GM23338 (cell line): Measurements from ENCODE around the gene GFRA1. TPM values are rescaled to one million over a fixed set of nuclear protein-coding genes. Genes with fewer than 3 reads are reported as not detected.

ENCODE experiments used
- ATAC-seq: fragments of 200-7000 bp; cut with Tn5 transposase; 3 replicates; pipeline ENCODE4 v1.9.1; 2020
- DNase-seq: peaks from one replicate; pipeline ENCODE4 v3.0.0-alpha.2; 2015; ENCODE audit warnings: low spot score
- H2AFZ ChIP-seq: fragments of 200-600 bp; sonication (generic); 2 replicates; pipeline ENCODE4 v1.8.0; 2016; ENCODE audit warnings: antibody characterized with exemption, mild to moderate bottlenecking, moderate library complexity
- H3F3A ChIP-seq: fragments of 200-600 bp; sonication (generic); replicated peaks from 2 replicates; pipeline ENCODE4 v1.8.0; 2017; ENCODE audit warnings: antibody characterized with exemption, mixed run types, low read depth
- H3K27ac ChIP-seq: fragments of 200-600 bp; sonication (generic); 2 replicates; pipeline ENCODE4 v1.6.1; 2016; ENCODE audit warnings: low read depth
- H3K27me3 ChIP-seq: fragments of 200-600 bp; sonication (generic); 2 replicates; pipeline ENCODE4 v1.8.0; 2016; ENCODE audit warnings: mild to moderate bottlenecking, mixed run types, moderate library complexity; ENCODE audit not compliant: insufficient read depth
- H3K36me3 ChIP-seq: fragments of 200-600 bp; sonication (generic); 2 replicates; pipeline ENCODE4 v1.8.0; 2016; ENCODE audit warnings: mild to moderate bottlenecking; ENCODE audit not compliant: insufficient read depth
- H3K4me1 ChIP-seq: fragments of 200-600 bp; sonication (generic); 2 replicates; pipeline ENCODE4 v1.8.0; 2016; ENCODE audit warnings: mild to moderate bottlenecking, moderate library complexity; ENCODE audit not compliant: insufficient read depth
- H3K4me2 ChIP-seq: fragments of 200-600 bp; sonication (generic); 2 replicates; pipeline ENCODE4 v1.7.1; 2017; ENCODE audit warnings: mixed run types
- H3K4me3 ChIP-seq: fragments of 200-600 bp; sonication (generic); 2 replicates; pipeline ENCODE4 v1.6.1; 2016; ENCODE audit warnings: mixed run types
- H3K79me2 ChIP-seq: fragments of 200-600 bp; sonication (generic); replicated peaks from 2 replicates; pipeline ENCODE4 v1.8.0; 2017; ENCODE audit warnings: mild to moderate bottlenecking; ENCODE audit not compliant: insufficient read depth
- H3K9me2 ChIP-seq: fragments of 200-600 bp; sonication (generic); 2 replicates; pipeline ENCODE4 v1.8.0; 2017; ENCODE audit not compliant: insufficient read depth
- H4K20me1 ChIP-seq: fragments of 200-600 bp; sonication (generic); replicated peaks from 2 replicates; pipeline ENCODE4 v1.8.0; 2017; ENCODE audit warnings: mild to moderate bottlenecking; ENCODE audit not compliant: insufficient read depth
- H3K27ac Mint-ChIP-seq: 2 replicates; pipeline ENCODE4 v1.8.0; 2020; ENCODE audit warnings: inconsistent platforms, mild to moderate bottlenecking, moderate library complexity, mixed read lengths
- H3K27me3 Mint-ChIP-seq: 3 replicates; pipeline ENCODE4 v1.8.0; 2022; ENCODE audit warnings: low read depth, mild to moderate bottlenecking, moderate library complexity, mixed read lengths, inconsistent platforms; ENCODE audit not compliant: insufficient read depth, poor library complexity
- H3K36me3 Mint-ChIP-seq: 3 replicates; pipeline ENCODE4 v1.8.0; 2021; ENCODE audit warnings: low read depth, mild to moderate bottlenecking, inconsistent platforms, moderate library complexity, mixed read lengths
- H3K4me1 Mint-ChIP-seq: 3 replicates; pipeline ENCODE4 v1.8.0; 2020; ENCODE audit warnings: mild to moderate bottlenecking, inconsistent platforms, mixed read lengths
- H3K4me3 Mint-ChIP-seq: 3 replicates; pipeline ENCODE4 v1.8.0; 2021; ENCODE audit warnings: moderate library complexity, mild to moderate bottlenecking, inconsistent platforms, mixed read lengths
- H3K9me3 Mint-ChIP-seq: 3 replicates; pipeline ENCODE4 v1.8.0; 2020; ENCODE audit warnings: moderate library complexity, mild to moderate bottlenecking, inconsistent platforms, mixed read lengths
- EZH2phosphoT487 ChIP-seq: fragments of 200-600 bp; sonication (generic); IDR thresholded peaks from one replicate; pipeline ENCODE4 v1.8.1; 2018; ENCODE audit warnings: antibody characterized with exemption; ENCODE audit not compliant: unreplicated experiment
- JUNB ChIP-seq: IDR thresholded peaks from one replicate; pipeline ENCODE4 v1.6.1; 2016; ENCODE audit warnings: antibody characterized with exemption; ENCODE audit not compliant: unreplicated experiment
- NANOG ChIP-seq: IDR thresholded peaks from 2 replicates; pipeline ENCODE4 v1.6.1; 2016; ENCODE audit warnings: antibody characterized with exemption, borderline replicate concordance
- POLR2AphosphoS5 ChIP-seq: IDR thresholded peaks from 2 replicates; pipeline ENCODE4 v1.6.1; 2016; ENCODE audit warnings: antibody characterized with exemption, low read depth
- ZNF114 ChIP-seq: fragments of 250-450 bp; sonication (Bioruptor Pico); IDR thresholded peaks from 2 replicates; pipeline ENCODE4 v1.5.0; 2020; ENCODE audit warnings: mild to moderate bottlenecking, moderate library complexity
- ZNF331 ChIP-seq: fragments of 250-450 bp; sonication (Bioruptor Pico); IDR thresholded peaks from 2 replicates; pipeline ENCODE4 v1.5.0; 2020; ENCODE audit warnings: low read depth, mild to moderate bottlenecking, moderate library complexity
- polyA plus RNA-seq: library from polyadenylated mRNA; unstranded; fragments of >200 nt; fragmentation: Nextera tagmentation; extraction: Ambion mirVana; gene quantifications from 2 replicates; pipeline ENCODE4 v1.2.1, GENCODE V29; 2016
- total RNA-seq: library from RNA; depleted of rRNA; stranded (reverse); fragments of >200 nt; shearing (Covaris generic); gene quantifications from 2 replicates; pipeline ENCODE4 v1.2.3, GENCODE V29; 2014
- TF ChIP-seq, protein P1 (sequence below): IDR thresholded peaks from 2 replicates; pipeline ENCODE4 v1.6.1; 2016; ENCODE audit warnings: antibody characterized with exemption
- TF ChIP-seq, protein P2 (sequence below): IDR thresholded peaks from one replicate; pipeline ENCODE4 v1.6.1; 2018; ENCODE audit warnings: antibody characterized with exemption; ENCODE audit not compliant: unreplicated experiment
- TF ChIP-seq, protein P3 (sequence below): fragments of 250-450 bp; sonication (Bioruptor Pico); IDR thresholded peaks from 2 replicates; pipeline ENCODE4 v1.5.0; 2020; ENCODE audit warnings: mild to moderate bottlenecking, moderate library complexity
- TF ChIP-seq, protein P4 (sequence below), 2 experiments: fragments of 200-600 bp in 1 of 2; sonication (generic) in 1 of 2; conservative IDR thresholded peaks; 2 replicates each; pipeline versions ENCODE4 v1.5.1 to v1.6.1; 2016 to 2017; ENCODE audit warnings: antibody characterized with exemption in 2 of 2, low read depth in 2 of 2, mild to moderate bottlenecking in 2 of 2, moderate library complexity in 1 of 2

Gene GFRA1
- total and polyA plus RNA-seq, 2 experiments from 2014 or later: 1.4 to 2.8 TPM

DNA sequence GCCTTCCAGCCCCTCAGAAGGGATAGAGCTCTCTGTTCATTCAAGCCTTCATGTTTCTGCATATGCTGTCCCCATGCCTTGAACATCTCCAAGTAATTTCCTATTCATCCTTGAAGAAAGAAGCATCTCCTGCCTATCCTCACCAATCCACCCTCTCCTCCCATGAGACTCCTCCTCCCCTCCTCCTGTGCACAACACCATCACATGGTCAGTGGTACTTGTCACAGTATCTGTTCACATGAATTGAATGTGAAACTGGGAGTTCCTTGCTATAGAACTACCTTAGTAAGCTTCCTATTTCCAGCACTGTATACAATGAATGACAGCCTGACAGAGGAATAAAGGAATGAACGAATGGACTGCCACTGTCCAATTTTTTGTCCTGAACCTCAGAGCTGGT lies 115.5 kb downstream of the GFRA1 start:
- Histone ChIP-seq H3K27ac (no peak overlapping the region), H3K4me2 (no peak overlapping the region), H3K4me3 (no peak overlapping the region), H4K20me1 (no peaks in the 10 kb centered on the region), H2AFZ (no peak overlapping the region), H3K9me2 (peaks cover 9% of the 10 kb centered on the region; the same call in 1 of the 2 replicates), H3K79me2 (no peaks in the 10 kb centered on the region), H3K27me3 (no peaks in the 10 kb centered on the region), H3F3A (no peaks in the 10 kb centered on the region), H3K4me1 (no peaks in the 10 kb centered on the region), H3K36me3 (peaks cover 2% of the 10 kb centered on the region; the same call in 1 of the 2 replicates)
- no peaks in the 10 kb centered on the region for H3K36me3 Mint-ChIP-seq
- no peaks in the 10 kb centered on the region; the same call in 2 of the 3 replicates for H3K4me1 Mint-ChIP-seq
- TF ChIP-seq ZNF114 (CRISPR knock-in tag) (no peak), EZH2phosphoT487 (no peak)
- H3K27me3 Mint-ChIP-seq: no peaks in the 10 kb centered on the region
- H3K4me3 Mint-ChIP-seq: no peak overlapping the region
- H3K9me3 Mint-ChIP-seq: peaks cover 5% of the 10 kb centered on the region; the same call in 2 of the 3 replicates
- ATAC-seq (no peak), DNase-seq (no peak)
- H3K27ac Mint-ChIP-seq: no peak overlapping the region

DNA sequence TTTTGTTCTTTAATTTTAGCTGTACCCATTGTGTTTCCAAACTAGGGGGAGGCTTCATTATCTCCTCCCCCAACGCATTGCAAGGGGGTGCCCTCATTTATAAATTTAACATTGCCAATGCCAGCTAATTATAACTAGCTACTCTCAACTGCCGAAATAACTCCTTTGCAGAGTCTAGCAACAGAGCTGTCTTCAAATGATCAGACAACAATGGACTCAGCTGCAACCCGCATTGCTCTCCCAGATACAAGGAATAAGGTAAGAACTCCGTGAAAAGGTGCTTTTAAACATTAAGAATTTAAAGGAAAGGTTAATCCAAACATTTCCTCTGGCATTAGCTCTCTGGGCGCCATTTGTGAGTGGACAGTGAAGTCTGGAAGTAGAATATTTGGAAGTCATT lies 116.2 kb downstream of the GFRA1 start:
- no peak for ATAC-seq
- H3K27ac Mint-ChIP-seq: no peak overlapping the region
- no peaks in the 10 kb centered on the region for H3K79me2 ChIP-seq
- TF ChIP-seq, protein P1, sequence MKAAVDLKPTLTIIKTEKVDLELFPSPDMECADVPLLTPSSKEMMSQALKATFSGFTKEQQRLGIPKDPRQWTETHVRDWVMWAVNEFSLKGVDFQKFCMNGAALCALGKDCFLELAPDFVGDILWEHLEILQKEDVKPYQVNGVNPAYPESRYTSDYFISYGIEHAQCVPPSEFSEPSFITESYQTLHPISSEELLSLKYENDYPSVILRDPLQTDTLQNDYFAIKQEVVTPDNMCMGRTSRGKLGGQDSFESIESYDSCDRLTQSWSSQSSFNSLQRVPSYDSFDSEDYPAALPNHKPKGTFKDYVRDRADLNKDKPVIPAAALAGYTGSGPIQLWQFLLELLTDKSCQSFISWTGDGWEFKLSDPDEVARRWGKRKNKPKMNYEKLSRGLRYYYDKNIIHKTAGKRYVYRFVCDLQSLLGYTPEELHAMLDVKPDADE: no peak
- TF ChIP-seq, protein P2, sequence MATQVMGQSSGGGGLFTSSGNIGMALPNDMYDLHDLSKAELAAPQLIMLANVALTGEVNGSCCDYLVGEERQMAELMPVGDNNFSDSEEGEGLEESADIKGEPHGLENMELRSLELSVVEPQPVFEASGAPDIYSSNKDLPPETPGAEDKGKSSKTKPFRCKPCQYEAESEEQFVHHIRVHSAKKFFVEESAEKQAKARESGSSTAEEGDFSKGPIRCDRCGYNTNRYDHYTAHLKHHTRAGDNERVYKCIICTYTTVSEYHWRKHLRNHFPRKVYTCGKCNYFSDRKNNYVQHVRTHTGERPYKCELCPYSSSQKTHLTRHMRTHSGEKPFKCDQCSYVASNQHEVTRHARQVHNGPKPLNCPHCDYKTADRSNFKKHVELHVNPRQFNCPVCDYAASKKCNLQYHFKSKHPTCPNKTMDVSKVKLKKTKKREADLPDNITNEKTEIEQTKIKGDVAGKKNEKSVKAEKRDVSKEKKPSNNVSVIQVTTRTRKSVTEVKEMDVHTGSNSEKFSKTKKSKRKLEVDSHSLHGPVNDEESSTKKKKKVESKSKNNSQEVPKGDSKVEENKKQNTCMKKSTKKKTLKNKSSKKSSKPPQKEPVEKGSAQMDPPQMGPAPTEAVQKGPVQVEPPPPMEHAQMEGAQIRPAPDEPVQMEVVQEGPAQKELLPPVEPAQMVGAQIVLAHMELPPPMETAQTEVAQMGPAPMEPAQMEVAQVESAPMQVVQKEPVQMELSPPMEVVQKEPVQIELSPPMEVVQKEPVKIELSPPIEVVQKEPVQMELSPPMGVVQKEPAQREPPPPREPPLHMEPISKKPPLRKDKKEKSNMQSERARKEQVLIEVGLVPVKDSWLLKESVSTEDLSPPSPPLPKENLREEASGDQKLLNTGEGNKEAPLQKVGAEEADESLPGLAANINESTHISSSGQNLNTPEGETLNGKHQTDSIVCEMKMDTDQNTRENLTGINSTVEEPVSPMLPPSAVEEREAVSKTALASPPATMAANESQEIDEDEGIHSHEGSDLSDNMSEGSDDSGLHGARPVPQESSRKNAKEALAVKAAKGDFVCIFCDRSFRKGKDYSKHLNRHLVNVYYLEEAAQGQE: no peak
- TF ChIP-seq, protein P3, sequence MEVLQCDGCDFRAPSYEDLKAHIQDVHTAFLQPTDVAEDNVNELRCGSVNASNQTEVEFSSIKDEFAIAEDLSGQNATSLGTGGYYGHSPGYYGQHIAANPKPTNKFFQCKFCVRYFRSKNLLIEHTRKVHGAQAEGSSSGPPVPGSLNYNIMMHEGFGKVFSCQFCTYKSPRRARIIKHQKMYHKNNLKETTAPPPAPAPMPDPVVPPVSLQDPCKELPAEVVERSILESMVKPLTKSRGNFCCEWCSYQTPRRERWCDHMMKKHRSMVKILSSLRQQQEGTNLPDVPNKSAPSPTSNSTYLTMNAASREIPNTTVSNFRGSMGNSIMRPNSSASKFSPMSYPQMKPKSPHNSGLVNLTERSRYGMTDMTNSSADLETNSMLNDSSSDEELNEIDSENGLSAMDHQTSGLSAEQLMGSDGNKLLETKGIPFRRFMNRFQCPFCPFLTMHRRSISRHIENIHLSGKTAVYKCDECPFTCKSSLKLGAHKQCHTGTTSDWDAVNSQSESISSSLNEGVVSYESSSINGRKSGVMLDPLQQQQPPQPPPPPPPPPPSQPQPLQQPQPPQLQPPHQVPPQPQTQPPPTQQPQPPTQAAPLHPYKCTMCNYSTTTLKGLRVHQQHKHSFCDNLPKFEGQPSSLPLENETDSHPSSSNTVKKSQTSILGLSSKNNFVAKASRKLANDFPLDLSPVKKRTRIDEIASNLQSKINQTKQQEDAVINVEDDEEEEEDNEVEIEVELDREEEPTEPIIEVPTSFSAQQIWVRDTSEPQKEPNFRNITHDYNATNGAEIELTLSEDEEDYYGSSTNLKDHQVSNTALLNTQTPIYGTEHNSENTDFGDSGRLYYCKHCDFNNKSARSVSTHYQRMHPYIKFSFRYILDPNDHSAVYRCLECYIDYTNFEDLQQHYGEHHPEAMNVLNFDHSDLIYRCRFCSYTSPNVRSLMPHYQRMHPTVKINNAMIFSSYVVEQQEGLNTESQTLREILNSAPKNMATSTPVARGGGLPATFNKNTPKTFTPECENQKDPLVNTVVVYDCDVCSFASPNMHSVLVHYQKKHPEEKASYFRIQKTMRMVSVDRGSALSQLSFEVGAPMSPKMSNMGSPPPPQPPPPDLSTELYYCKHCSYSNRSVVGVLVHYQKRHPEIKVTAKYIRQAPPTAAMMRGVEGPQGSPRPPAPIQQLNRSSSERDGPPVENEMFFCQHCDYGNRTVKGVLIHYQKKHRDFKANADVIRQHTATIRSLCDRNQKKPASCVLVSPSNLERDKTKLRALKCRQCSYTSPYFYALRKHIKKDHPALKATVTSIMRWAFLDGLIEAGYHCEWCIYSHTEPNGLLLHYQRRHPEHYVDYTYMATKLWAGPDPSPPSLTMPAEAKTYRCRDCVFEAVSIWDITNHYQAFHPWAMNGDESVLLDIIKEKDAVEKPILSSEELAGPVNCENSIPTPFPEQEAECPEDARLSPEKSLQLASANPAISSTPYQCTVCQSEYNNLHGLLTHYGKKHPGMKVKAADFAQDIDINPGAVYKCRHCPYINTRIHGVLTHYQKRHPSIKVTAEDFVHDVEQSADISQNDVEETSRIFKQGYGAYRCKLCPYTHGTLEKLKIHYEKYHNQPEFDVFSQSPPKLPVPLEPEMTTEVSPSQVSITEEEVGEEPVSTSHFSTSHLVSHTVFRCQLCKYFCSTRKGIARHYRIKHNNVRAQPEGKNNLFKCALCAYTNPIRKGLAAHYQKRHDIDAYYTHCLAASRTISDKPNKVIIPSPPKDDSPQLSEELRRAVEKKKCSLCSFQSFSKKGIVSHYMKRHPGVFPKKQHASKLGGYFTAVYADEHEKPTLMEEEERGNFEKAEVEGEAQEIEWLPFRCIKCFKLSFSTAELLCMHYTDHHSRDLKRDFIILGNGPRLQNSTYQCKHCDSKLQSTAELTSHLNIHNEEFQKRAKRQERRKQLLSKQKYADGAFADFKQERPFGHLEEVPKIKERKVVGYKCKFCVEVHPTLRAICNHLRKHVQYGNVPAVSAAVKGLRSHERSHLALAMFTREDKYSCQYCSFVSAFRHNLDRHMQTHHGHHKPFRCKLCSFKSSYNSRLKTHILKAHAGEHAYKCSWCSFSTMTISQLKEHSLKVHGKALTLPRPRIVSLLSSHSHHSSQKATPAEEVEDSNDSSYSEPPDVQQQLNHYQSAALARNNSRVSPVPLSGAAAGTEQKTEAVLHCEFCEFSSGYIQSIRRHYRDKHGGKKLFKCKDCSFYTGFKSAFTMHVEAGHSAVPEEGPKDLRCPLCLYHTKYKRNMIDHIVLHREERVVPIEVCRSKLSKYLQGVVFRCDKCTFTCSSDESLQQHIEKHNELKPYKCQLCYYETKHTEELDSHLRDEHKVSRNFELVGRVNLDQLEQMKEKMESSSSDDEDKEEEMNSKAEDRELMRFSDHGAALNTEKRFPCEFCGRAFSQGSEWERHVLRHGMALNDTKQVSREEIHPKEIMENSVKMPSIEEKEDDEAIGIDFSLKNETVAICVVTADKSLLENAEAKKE: no peak
- TF ChIP-seq NANOG (no peak), EZH2phosphoT487 (no peak), POLR2AphosphoS5 (no peak), ZNF331 (CRISPR knock-in tag) (no peak), JUNB (no peak)
- TF ChIP-seq, protein P4, sequence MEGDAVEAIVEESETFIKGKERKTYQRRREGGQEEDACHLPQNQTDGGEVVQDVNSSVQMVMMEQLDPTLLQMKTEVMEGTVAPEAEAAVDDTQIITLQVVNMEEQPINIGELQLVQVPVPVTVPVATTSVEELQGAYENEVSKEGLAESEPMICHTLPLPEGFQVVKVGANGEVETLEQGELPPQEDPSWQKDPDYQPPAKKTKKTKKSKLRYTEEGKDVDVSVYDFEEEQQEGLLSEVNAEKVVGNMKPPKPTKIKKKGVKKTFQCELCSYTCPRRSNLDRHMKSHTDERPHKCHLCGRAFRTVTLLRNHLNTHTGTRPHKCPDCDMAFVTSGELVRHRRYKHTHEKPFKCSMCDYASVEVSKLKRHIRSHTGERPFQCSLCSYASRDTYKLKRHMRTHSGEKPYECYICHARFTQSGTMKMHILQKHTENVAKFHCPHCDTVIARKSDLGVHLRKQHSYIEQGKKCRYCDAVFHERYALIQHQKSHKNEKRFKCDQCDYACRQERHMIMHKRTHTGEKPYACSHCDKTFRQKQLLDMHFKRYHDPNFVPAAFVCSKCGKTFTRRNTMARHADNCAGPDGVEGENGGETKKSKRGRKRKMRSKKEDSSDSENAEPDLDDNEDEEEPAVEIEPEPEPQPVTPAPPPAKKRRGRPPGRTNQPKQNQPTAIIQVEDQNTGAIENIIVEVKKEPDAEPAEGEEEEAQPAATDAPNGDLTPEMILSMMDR (conservative IDR thresholded peaks at IDR 0.05; ENCODE audit: low read depth in 2 of 2): no peak

More for the DNA sequence above, 116.2 kb downstream of the GFRA1 start:
- Histone ChIP-seq H3K4me3 (no peak overlapping the region), H3K9me2 (peaks cover 9% of the 10 kb centered on the region; the same call in 1 of the 2 replicates), H3F3A (no peaks in the 10 kb centered on the region), H4K20me1 (no peaks in the 10 kb centered on the region), H3K27ac (no peak overlapping the region), H3K4me1 (no peaks in the 10 kb centered on the region), H3K36me3 (peaks cover 2% of the 10 kb centered on the region; the same call in 1 of the 2 replicates), H3K27me3 (no peaks in the 10 kb centered on the region), H2AFZ (no peak overlapping the region), H3K4me2 (no peak overlapping the region)
- Mint-ChIP-seq H3K4me3 (no peak overlapping the region), H3K27me3 (peaks cover 1% of the 10 kb centered on the region), H3K9me3 (peaks cover 5% of the 10 kb centered on the region; the same call in 2 of the 3 replicates), H3K36me3 (no peaks in the 10 kb centered on the region), H3K4me1 (no peaks in the 10 kb centered on the region; the same call in 2 of the 3 replicates)
- no peak for DNase-seq
